Prostate gland (tissue), 2 donors: Measurements from ENCODE around the gene FHIT. TPM values are rescaled to one million over a fixed set of nuclear protein-coding genes. Genes with fewer than 3 reads are reported as not detected.

ENCODE experiments used
- DNase-seq: peaks from one replicate; pipeline ENCODE4 v3.0.0-alpha.2; 2019; ENCODE audit warnings: low spot score
- H3K27ac ChIP-seq, 2 donors: fragments of 200-600 bp; sonication (generic); 2 replicates each; pipeline ENCODE4 v1.5.1; 2017 to 2019
- H3K27me3 ChIP-seq: fragments of 200-600 bp; sonication (generic); replicated peaks from 2 replicates; pipeline ENCODE4 v1.5.1; 2019; ENCODE audit not compliant: insufficient read depth
- H3K36me3 ChIP-seq, 2 donors: fragments of 200-600 bp; sonication (generic); 1 replicate in 1 of 2; 2 replicates in 1 of 2; pipeline versions ENCODE4 v1.5.1 to v1.8.1; 2017 to 2019
- H3K4me1 ChIP-seq: fragments of 200-600 bp; sonication (generic); replicated peaks from 2 replicates; pipeline ENCODE4 v1.5.1; 2019
- H3K4me3 ChIP-seq, 2 donors: fragments of 200-600 bp; sonication (generic); 2 replicates each; pipeline ENCODE4 v1.5.1; 2017 to 2019
- H3K9me3 ChIP-seq: fragments of 200-600 bp; sonication (generic); 2 replicates; pipeline ENCODE4 v1.5.1; 2017
- POLR2A ChIP-seq: fragments of 450-650 bp; IDR thresholded peaks from one replicate; pipeline ENCODE4 v1.6.1; 2016; ENCODE audit warnings: antibody characterized with exemption, mild to moderate bottlenecking
- POLR2AphosphoS5 ChIP-seq: sonication (generic); formaldehyde crosslinking; IDR thresholded peaks from one replicate; pipeline ENCODE4 v1.6.1; 2017; ENCODE audit warnings: antibody characterized with exemption
- WGBS: methylation state at CpG from one replicate; pipeline ENCODE4 v1.1.5; 2018; 5-methylcytosine and 5-hydroxymethylcytosine counted together
- intact Hi-C: fragments of 100-400 bp; cut with DNase I; formaldehyde crosslinking; loops from one replicate; pipeline ENCODE4 v1.14.2; 2022
- total RNA-seq, 2 donors: library from RNA; depleted of rRNA; stranded (reverse); fragments of >200 nt; gene quantifications; one replicate each; pipeline ENCODE4 v1.1.0, GENCODE V29; 2016
- TF ChIP-seq, protein P1 (sequence below), 4 experiments: fragments of 200-600 bp in 2 of 4; fragments of 450-650 bp in 2 of 4; sonication (generic) in 2 of 4; IDR thresholded peaks; 1 replicate in 3 of 4; 2 replicates in 1 of 4; pipeline ENCODE4 v1.5.1; 2016 to 2019; ENCODE audit warnings: antibody characterized with exemption in 4 of 4, mild to moderate bottlenecking in 2 of 4, moderate library complexity in 2 of 4

Gene FHIT
- total RNA-seq, 2 donors from 2014 or later: 6.4 to 10.4 TPM

DNA sequence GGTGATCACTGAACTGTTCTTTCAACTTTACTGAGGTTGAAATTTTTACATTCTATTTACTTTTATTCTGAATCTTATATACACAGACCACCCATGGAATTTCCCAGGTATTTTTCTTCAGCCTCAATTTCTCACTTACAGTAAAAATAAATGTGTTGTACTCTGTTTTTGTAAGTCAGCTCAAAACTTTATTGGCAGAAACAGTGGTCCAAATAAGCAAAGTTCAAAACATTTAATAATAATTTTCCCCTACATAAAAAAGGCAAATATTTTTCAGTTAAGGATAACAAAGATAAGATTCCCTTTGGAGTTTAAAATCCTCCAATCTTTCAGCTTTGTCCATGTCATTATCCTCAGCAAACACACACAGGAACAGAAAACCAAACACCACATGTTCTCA is 738.0 kb downstream of the FHIT start:
- no peak for DNase-seq
- intact Hi-C loops: no loop called here
- no peak overlapping the region for H3K27ac ChIP-seq
- TF ChIP-seq POLR2A: no peak
- TF ChIP-seq, protein P1, sequence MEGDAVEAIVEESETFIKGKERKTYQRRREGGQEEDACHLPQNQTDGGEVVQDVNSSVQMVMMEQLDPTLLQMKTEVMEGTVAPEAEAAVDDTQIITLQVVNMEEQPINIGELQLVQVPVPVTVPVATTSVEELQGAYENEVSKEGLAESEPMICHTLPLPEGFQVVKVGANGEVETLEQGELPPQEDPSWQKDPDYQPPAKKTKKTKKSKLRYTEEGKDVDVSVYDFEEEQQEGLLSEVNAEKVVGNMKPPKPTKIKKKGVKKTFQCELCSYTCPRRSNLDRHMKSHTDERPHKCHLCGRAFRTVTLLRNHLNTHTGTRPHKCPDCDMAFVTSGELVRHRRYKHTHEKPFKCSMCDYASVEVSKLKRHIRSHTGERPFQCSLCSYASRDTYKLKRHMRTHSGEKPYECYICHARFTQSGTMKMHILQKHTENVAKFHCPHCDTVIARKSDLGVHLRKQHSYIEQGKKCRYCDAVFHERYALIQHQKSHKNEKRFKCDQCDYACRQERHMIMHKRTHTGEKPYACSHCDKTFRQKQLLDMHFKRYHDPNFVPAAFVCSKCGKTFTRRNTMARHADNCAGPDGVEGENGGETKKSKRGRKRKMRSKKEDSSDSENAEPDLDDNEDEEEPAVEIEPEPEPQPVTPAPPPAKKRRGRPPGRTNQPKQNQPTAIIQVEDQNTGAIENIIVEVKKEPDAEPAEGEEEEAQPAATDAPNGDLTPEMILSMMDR (IDR thresholded peaks at IDR 0.05): no peak
- H3K4me3 ChIP-seq: no peak overlapping the region
- H3K36me3 ChIP-seq: no peaks in the 10 kb centered on the region
- no peaks in the 10 kb centered on the region for H3K9me3 ChIP-seq
- H3K27me3 ChIP-seq: no peaks in the 10 kb centered on the region
- no peaks in the 10 kb centered on the region for H3K4me1 ChIP-seq

DNA sequence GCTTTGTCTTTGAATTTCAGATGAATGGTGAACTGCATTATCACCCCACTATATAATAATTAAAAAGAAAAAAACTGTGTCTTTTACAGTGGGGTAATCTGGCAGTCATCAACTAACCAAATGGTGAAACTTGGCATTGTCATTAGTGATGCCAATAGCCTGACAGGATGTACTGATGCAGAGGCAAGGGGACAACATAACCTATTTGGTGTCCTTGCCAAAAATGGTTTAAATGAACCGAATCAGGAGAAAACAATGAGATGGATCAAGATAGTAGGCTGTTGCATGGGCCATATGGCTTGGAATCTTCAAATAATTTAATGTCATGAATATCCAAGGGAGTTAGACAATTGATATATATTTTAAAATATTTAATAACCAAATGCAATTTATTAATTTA is 738.7 kb downstream of the FHIT start:
- WGBS: 83% methylated on average over 1 of the region's 1 CpG

DNA sequence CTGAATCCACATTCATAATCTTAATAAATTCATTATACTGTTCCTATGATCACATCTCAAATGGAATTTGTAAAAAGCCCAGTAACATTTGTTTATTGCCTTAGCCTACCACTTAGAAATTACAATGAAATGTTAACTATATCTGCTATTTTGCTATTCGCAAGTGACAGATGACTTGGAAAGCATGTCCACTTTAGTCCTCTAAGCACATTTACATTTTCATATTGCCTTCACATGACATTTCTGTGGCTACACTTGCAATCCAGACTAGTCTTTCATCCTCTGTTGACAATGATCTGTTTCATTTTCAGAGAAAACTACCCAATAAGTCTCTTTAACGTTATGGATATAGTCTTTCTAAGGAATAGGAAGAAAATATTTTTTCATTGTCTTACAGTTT is 741.8 kb downstream of the FHIT start:
- no peak for TF ChIP-seq POLR2A
- no peaks in the 10 kb centered on the region for H3K4me1 ChIP-seq
- no peak for DNase-seq
- intact Hi-C loops: no loop called here
- no peak overlapping the region for H3K4me3 ChIP-seq
- 86% methylated on average over 2 of the region's 2 CpGs for WGBS
- no peaks in the 10 kb centered on the region for H3K36me3 ChIP-seq
- H3K27ac ChIP-seq: no peak overlapping the region
- no peaks in the 10 kb centered on the region for H3K9me3 ChIP-seq
- no peaks in the 10 kb centered on the region for H3K27me3 ChIP-seq

More for the DNA sequence above, 738.7 kb downstream of the FHIT start:
- TF ChIP-seq, protein P1 (IDR thresholded peaks at IDR 0.05): no peak
- TF ChIP-seq POLR2A (no peak), POLR2AphosphoS5 (no peak)
- intact Hi-C loops: no loop called here
- no peaks in the 10 kb centered on the region for H3K36me3 ChIP-seq
- no peak overlapping the region for H3K4me3 ChIP-seq
- DNase-seq: no peak
- no peaks in the 10 kb centered on the region for H3K4me1 ChIP-seq
- no peak overlapping the region for H3K27ac ChIP-seq
- H3K27me3 ChIP-seq: no peaks in the 10 kb centered on the region
- H3K9me3 ChIP-seq: no peaks in the 10 kb centered on the region

DNA sequence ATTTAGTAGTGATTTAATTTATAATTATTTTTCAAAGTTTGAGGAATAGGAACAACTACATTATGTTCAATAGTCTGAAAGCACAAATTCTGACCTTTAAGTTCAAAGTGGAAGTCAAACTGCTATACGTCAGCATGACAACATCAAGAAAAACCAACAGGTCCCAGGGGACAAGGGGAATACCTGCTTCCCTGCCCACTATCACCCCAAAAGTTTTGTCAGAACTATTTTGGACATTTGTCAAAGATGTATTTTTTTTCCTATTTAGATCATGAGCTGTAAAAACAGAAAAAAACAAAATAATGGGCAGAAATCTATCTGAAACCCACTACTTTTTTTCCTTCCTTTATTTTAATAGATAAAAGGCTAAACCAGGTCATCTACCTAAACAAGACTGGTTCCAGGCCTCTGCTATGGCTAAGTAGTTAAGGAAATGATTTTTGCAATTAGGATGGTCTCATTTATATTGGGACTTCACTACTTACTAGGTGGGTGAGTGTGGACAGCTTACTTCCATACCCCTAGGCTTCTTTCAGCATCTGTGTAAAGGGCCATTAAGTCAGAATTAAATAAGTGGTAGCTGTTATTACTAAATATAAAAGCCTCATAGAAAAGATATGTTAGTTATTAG is 746.3 kb downstream of the FHIT start:
- TF ChIP-seq POLR2AphosphoS5: no peak
- TF ChIP-seq, protein P1 (IDR thresholded peaks at IDR 0.05): no peak
- no peak for TF ChIP-seq POLR2A
- H3K9me3 ChIP-seq: no peaks in the 10 kb centered on the region
- intact Hi-C loops: no loop called here
- no peak overlapping the region for H3K27ac ChIP-seq
- no peak overlapping the region for H3K4me3 ChIP-seq
- H3K36me3 ChIP-seq: no peaks in the 10 kb centered on the region
- WGBS: 89% methylated on average over 1 of the region's 1 CpG
- H3K27me3 ChIP-seq: no peaks in the 10 kb centered on the region
- no peak for DNase-seq
- H3K4me1 ChIP-seq: no peaks in the 10 kb centered on the region

DNA sequence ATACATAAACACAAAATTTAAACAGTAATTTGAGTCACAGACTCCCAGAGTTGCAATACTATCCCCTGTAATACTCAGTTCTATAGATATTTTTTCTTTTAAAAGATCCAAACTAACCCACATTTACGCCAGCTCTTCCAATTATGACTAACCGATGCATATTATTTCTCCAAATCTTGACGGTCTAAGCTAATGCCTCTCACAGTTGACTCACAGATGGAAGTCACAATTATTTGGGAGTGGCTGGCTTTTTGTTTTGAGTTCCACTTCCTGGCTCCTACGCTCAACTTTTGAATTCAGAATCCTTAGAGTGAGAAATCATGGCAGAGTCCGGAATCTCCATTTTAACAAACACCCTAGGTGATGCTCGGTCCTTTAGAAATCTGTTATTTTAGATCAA is 749.9 kb downstream of the FHIT start:
- TF ChIP-seq POLR2A: no peak
- TF ChIP-seq, protein P1 (IDR thresholded peaks at IDR 0.05): no peak
- no peak for TF ChIP-seq POLR2AphosphoS5
- no peak for DNase-seq
- 94% methylated on average over 6 of the region's 6 CpGs for WGBS
- H3K4me3 ChIP-seq: no peak overlapping the region
- H3K4me1 ChIP-seq: no peaks in the 10 kb centered on the region
- H3K9me3 ChIP-seq: no peaks in the 10 kb centered on the region
- H3K27me3 ChIP-seq: no peaks in the 10 kb centered on the region
- H3K27ac ChIP-seq: no peak overlapping the region
- intact Hi-C loops: no loop called here
- no peaks in the 10 kb centered on the region for H3K36me3 ChIP-seq
